Liver (tissue), 2 donors: Measurements from ENCODE around the gene CHMP3.

Source experiments
- RAD21 ChIP-seq, 2 donors: IDR thresholded peaks; 2 replicates each; pipeline ENCODE4 v1.6.1; 2016; ENCODE audit warnings: antibody characterized with exemption in 2 of 2, mild to moderate bottlenecking in 2 of 2
- YY1 ChIP-seq: IDR thresholded peaks from 2 replicates; pipeline ENCODE4 v1.6.1; 2016; ENCODE audit warnings: antibody characterized with exemption, mild to moderate bottlenecking
- TF ChIP-seq, protein P1 (sequence below): IDR thresholded peaks from 2 replicates; pipeline ENCODE4 v1.6.1; 2016; ENCODE audit warnings: antibody characterized with exemption
- donor health status: healthy.

DNA sequence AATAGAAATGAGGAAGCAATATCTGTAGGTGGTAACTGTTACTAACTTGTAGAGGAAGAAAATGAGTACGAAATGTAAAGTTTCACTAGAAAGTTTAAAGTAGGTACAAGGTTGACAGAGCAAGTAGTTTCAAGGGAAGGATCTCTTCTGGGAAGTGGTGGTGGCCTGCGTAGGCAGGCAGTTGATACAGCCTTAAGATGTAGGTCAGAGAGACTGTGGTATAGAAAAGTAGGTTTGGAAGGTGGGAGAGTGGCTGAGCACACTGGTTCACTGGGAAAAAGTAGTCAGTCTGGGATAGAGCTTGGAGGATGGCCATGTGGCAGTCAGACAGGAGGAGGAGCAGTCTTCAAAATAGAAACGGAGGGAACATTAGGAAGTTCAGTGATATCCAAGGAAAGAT is 98.6 kb downstream of the CHMP3 start:
- TF ChIP-seq RAD21 (IDR thresholded peaks at IDR 0.05), result no peak
- TF ChIP-seq, protein P1, sequence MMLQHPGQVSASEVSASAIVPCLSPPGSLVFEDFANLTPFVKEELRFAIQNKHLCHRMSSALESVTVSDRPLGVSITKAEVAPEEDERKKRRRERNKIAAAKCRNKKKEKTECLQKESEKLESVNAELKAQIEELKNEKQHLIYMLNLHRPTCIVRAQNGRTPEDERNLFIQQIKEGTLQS, result no peak
- no peak for TF ChIP-seq YY1
